Chondrocyte (in vitro differentiated cells): ENCODE results near the gene CHMP2A. TPM values are rescaled to one million over a fixed set of nuclear protein-coding genes. Genes with fewer than 3 reads are reported as not detected.

ENCODE experiments used
- DNase-seq: peaks from one replicate; pipeline ENCODE4 v3.0.0; 2021; ENCODE audit warnings: mixed read lengths, low spot score
- H3K27ac Mint-ChIP-seq: one replicate; pipeline ENCODE4 v1.8.0; 2021; ENCODE audit warnings: mild to moderate bottlenecking, moderate library complexity, mixed read lengths; ENCODE audit not compliant: unreplicated experiment
- H3K27me3 Mint-ChIP-seq: 2 replicates; pipeline ENCODE4 v1.8.0; 2021; ENCODE audit warnings: low read depth, mixed read lengths
- H3K36me3 Mint-ChIP-seq: 2 replicates; pipeline ENCODE4 v1.8.0; 2021; ENCODE audit warnings: low read depth, mixed read lengths
- H3K4me1 Mint-ChIP-seq: 2 replicates; pipeline ENCODE4 v1.8.0; 2021; ENCODE audit warnings: low read depth, mild to moderate bottlenecking, mixed read lengths
- H3K4me3 Mint-ChIP-seq: one replicate; pipeline ENCODE4 v1.8.0; 2021; ENCODE audit warnings: mild to moderate bottlenecking, moderate library complexity, mixed read lengths; ENCODE audit not compliant: unreplicated experiment
- H3K9me3 Mint-ChIP-seq: 2 replicates; pipeline ENCODE4 v1.8.0; 2021; ENCODE audit warnings: low read depth, mixed read lengths
- total RNA-seq: library from RNA; stranded (reverse); gene quantifications from 3 replicates; pipeline ENCODE4 v1.2.1, GENCODE V29; 2021
- TF ChIP-seq, protein P1 (sequence below): fragments of 200-600 bp; sonication (generic); IDR thresholded peaks from 2 replicates; pipeline ENCODE4 v1.5.0; 2021; ENCODE audit warnings: antibody characterized with exemption, mild to moderate bottlenecking, moderate library complexity

CHMP2A gene
- total RNA-seq, 1 donor from 2014 or later = 85.1 TPM

DNA sequence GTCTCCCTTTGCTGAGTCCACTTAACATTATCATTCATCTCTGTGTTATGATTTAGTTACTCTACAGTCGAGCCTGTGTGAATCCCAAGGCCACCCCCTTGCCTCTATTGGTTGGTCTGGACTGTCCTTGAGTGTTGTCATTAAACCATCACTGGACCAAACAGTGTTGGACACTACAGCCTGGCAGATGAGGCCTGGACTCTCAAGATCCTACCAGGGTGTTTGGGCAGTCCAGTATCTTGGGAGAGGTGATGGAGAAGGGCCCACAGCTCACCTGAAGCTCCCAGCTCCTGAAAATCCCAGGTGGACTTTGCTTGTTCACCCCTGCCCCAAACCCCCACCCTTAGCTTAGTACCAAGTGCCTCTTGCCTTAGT, 3.8 kb downstream of the CHMP2A start:
- H3K4me1 Mint-ChIP-seq = peaks cover 34% of the 10 kb centered on the region
- DNase-seq = no peak
- H3K4me3 Mint-ChIP-seq = no peak overlapping the region
- no peaks in the 10 kb centered on the region for H3K27me3 Mint-ChIP-seq
- TF ChIP-seq, protein P1, sequence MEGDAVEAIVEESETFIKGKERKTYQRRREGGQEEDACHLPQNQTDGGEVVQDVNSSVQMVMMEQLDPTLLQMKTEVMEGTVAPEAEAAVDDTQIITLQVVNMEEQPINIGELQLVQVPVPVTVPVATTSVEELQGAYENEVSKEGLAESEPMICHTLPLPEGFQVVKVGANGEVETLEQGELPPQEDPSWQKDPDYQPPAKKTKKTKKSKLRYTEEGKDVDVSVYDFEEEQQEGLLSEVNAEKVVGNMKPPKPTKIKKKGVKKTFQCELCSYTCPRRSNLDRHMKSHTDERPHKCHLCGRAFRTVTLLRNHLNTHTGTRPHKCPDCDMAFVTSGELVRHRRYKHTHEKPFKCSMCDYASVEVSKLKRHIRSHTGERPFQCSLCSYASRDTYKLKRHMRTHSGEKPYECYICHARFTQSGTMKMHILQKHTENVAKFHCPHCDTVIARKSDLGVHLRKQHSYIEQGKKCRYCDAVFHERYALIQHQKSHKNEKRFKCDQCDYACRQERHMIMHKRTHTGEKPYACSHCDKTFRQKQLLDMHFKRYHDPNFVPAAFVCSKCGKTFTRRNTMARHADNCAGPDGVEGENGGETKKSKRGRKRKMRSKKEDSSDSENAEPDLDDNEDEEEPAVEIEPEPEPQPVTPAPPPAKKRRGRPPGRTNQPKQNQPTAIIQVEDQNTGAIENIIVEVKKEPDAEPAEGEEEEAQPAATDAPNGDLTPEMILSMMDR = no peak
- peaks cover 39% of the 10 kb centered on the region for H3K36me3 Mint-ChIP-seq
- H3K9me3 Mint-ChIP-seq = no peaks in the 10 kb centered on the region
- H3K27ac Mint-ChIP-seq = no peak overlapping the region

- Mint-ChIP-seq H3K9me3 (no peaks in the 10 kb centered on the region), H3K27ac (no peak overlapping the region), H3K4me3 (no peak overlapping the region), H3K36me3 (peaks cover 40% of the 10 kb centered on the region), H3K27me3 (no peaks in the 10 kb centered on the region), H3K4me1 (peaks cover 38% of the 10 kb centered on the region)
- TF ChIP-seq, protein P1 = no peak
- peak; percentile 86 for DNase-seq
Measured at GRCh38 chr19:58550362-58551122, 4.4 kb downstream of the CHMP2A start.

DNA sequence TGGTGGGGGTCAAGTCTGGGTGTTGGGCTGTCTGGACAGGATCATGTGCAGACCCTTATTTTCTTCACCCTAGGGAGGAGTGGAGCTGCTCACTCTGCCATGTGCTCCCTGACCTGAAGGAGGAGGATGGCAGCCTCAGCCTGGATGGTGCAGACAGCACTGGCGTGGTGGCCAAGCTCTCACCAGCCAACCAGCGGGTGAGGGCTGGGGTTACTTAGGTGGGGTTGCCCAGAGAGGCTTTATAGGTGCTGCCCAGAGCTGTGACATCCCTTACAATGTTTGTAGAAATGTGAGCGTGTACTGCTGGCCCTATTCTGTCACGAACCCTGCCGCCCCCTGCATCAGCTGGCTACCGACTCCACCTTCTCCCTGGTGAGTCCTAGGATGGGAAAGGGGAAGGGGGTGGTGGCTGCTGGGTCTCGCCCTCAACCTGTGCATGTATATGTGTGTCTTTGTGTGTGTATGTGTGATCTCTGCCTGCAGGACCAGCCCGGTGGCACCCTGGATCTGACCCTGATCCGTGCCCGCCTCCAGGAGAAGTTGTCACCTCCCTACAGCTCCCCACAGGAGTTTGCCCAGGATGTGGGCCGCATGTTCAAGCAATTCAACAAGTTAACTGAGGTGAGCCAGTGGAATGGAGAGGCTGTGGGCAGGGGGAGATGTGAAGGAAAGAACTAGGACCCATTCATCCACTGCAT, 5.1 kb downstream of the CHMP2A start:
- Mint-ChIP-seq H3K27ac (no peak overlapping the region), H3K9me3 (no peaks in the 10 kb centered on the region), H3K36me3 (peaks cover 36% of the 10 kb centered on the region), H3K4me3 (no peak overlapping the region), H3K4me1 (peaks cover 32% of the 10 kb centered on the region), H3K27me3 (no peaks in the 10 kb centered on the region)
- TF ChIP-seq, protein P1 = no peak
- DNase-seq = peak; percentile 65

- H3K4me1 Mint-ChIP-seq = peaks cover 26% of the 10 kb centered on the region
- DNase-seq = peak; percentile 77
- no peak overlapping the region for H3K27ac Mint-ChIP-seq
- TF ChIP-seq, protein P1 = no peak
- no peaks in the 10 kb centered on the region for H3K27me3 Mint-ChIP-seq
- peaks cover 36% of the 10 kb centered on the region for H3K36me3 Mint-ChIP-seq
- H3K9me3 Mint-ChIP-seq = no peaks in the 10 kb centered on the region
- no peak overlapping the region for H3K4me3 Mint-ChIP-seq
Measured at GRCh38 chr19:58548859-58549663, 5.8 kb downstream of the CHMP2A start.
